Smooth muscle cell (in vitro differentiated cells): ENCODE data around the gene SUGCT. TPM values are rescaled to one million over a fixed set of nuclear protein-coding genes. Genes with fewer than 3 reads are reported as not detected.

Experiments used
- DNase-seq: peaks from one replicate; lab custom pipeline; 2025; ENCODE audit not compliant: unreplicated experiment; lab: John Stamatoyannopoulos, UW
- H2AFZ ChIP-seq: fragments of 200-600 bp; sonication (generic); 2 replicates; pipeline ENCODE4 v1.6.0; 2016; ENCODE audit warnings: antibody characterized with exemption, low read depth, mild to moderate bottlenecking
- H3F3A ChIP-seq: fragments of 200-600 bp; sonication (generic); 2 replicates; pipeline ENCODE4 v1.6.0; 2017; ENCODE audit warnings: antibody characterized with exemption, low read depth
- H3K27ac ChIP-seq: fragments of 200-600 bp; sonication (generic); 2 replicates; pipeline ENCODE4 v1.5.1; 2016; ENCODE audit warnings: low read depth, mild to moderate bottlenecking
- H3K27me3 ChIP-seq: fragments of 200-600 bp; sonication (generic); 2 replicates; pipeline ENCODE4 v1.6.1; 2016; ENCODE audit warnings: low read depth, mild to moderate bottlenecking
- H3K36me3 ChIP-seq: fragments of 200-600 bp; sonication (generic); 2 replicates; pipeline ENCODE4 v1.5.1; 2016; ENCODE audit warnings: low read depth
- H3K4me1 ChIP-seq: fragments of 200-600 bp; sonication (generic); 2 replicates; pipeline ENCODE4 v1.5.1; 2016; ENCODE audit warnings: low read depth
- H3K4me2 ChIP-seq: fragments of 200-600 bp; sonication (generic); 2 replicates; pipeline ENCODE4 v1.6.0; 2016; ENCODE audit warnings: mild to moderate bottlenecking
- H3K4me3 ChIP-seq: fragments of 200-600 bp; sonication (generic); 2 replicates; pipeline ENCODE4 v1.5.1; 2016; ENCODE audit warnings: mild to moderate bottlenecking
- H3K79me2 ChIP-seq: fragments of 200-600 bp; sonication (generic); 2 replicates; pipeline ENCODE4 v1.6.0; 2016; ENCODE audit warnings: low read depth, mild to moderate bottlenecking
- H3K9ac ChIP-seq: fragments of 200-600 bp; sonication (generic); 2 replicates; pipeline ENCODE4 v1.6.0; 2016; ENCODE audit warnings: low read depth
- H3K9me3 ChIP-seq: fragments of 200-600 bp; sonication (generic); replicated peaks from 2 replicates; pipeline ENCODE4 v1.5.1; 2016; ENCODE audit warnings: low read depth
- H4K20me1 ChIP-seq: fragments of 200-600 bp; sonication (generic); 2 replicates; pipeline ENCODE4 v1.6.0; 2016; ENCODE audit warnings: low read depth
- WGBS: methylation state at CpG from one replicate; pipeline ENCODE4 v1.1.7; 2016; ENCODE audit warnings: low lambda C conversion rate; 5-methylcytosine and 5-hydroxymethylcytosine counted together
- polyA plus RNA-seq: library from polyadenylated mRNA; unstranded; fragments of >200 nt; fragmentation: Nextera tagmentation; extraction: Ambion mirVana; gene quantifications from 2 replicates; pipeline ENCODE4 v1.2.1, GENCODE V29; 2016
- total RNA-seq: library from RNA; depleted of rRNA; stranded (reverse); fragments of >200 nt; gene quantifications from 2 replicates; pipeline ENCODE4 v1.2.3, GENCODE V29; 2014
- TF ChIP-seq, protein P1 (sequence below): fragments of 200-600 bp; sonication (generic); IDR thresholded peaks from 2 replicates; pipeline ENCODE4 v1.5.1; 2017; ENCODE audit warnings: borderline replicate concordance, mild to moderate bottlenecking, antibody characterized with exemption; ENCODE audit not compliant: insufficient read depth, poor library complexity, severe bottlenecking

Gene SUGCT
- total and polyA plus RNA-seq, 2 experiments from 2014 or later = 16.9 to 65.8 TPM

GRCh38 chr7:40303996-40304395 lies 169.2 kb downstream of the SUGCT start:
- Histone ChIP-seq H3K9ac (no peak overlapping the region), H3K27me3 (no peaks in the 10 kb centered on the region), H4K20me1 (no peaks in the 10 kb centered on the region), H3K9me3 (no peaks in the 10 kb centered on the region), H3K4me3 (no peak overlapping the region), H3K4me1 (peaks cover 20% of the 10 kb centered on the region), H3K36me3 (no peaks in the 10 kb centered on the region), H3K27ac (no peak overlapping the region), H3K4me2 (no peak overlapping the region), H3K79me2 (no peaks in the 10 kb centered on the region), H2AFZ (no peak overlapping the region), H3F3A (peaks cover 34% of the 10 kb centered on the region)
- 95% methylated on average over 2 of the region's 2 CpGs for WGBS
- TF ChIP-seq, protein P1, sequence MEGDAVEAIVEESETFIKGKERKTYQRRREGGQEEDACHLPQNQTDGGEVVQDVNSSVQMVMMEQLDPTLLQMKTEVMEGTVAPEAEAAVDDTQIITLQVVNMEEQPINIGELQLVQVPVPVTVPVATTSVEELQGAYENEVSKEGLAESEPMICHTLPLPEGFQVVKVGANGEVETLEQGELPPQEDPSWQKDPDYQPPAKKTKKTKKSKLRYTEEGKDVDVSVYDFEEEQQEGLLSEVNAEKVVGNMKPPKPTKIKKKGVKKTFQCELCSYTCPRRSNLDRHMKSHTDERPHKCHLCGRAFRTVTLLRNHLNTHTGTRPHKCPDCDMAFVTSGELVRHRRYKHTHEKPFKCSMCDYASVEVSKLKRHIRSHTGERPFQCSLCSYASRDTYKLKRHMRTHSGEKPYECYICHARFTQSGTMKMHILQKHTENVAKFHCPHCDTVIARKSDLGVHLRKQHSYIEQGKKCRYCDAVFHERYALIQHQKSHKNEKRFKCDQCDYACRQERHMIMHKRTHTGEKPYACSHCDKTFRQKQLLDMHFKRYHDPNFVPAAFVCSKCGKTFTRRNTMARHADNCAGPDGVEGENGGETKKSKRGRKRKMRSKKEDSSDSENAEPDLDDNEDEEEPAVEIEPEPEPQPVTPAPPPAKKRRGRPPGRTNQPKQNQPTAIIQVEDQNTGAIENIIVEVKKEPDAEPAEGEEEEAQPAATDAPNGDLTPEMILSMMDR = no peak
- DNase-seq = no peak

DNA sequence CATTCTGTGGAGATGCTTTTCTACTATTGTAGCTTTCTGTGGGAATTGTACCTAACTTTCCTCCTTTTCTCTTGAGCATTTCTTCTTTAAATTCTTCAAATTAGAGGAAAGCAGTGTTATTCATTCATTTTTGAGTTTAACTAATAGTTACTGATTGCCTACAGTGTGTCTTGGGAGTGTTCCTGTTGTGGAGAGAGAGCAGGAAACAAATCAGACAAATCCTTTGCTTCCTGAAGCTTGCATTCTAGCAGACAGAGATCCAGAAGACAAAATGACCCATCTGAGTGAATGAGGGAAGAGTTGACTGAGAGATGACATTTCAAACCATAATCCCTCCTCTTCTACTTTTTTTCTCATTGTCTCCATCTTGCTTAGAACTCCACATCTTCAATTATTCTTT lies 170.4 kb downstream of the SUGCT start:
- H3K4me3 ChIP-seq = no peak overlapping the region
- no peaks in the 10 kb centered on the region for H4K20me1 ChIP-seq
- no peak overlapping the region for H3K9ac ChIP-seq
- peaks cover 10% of the 10 kb centered on the region for H3K4me1 ChIP-seq
- H3K36me3 ChIP-seq = no peaks in the 10 kb centered on the region
- no peaks in the 10 kb centered on the region for H3K9me3 ChIP-seq
- DNase-seq = no peak
- peak overlapping the region; percentile 6 for H2AFZ ChIP-seq
- H3K27ac ChIP-seq = peak overlapping the region; percentile 91
- no peaks in the 10 kb centered on the region for H3K79me2 ChIP-seq
- H3F3A ChIP-seq = peaks cover 23% of the 10 kb centered on the region
- no peaks in the 10 kb centered on the region for H3K27me3 ChIP-seq
- peak overlapping the region; percentile 33 for H3K4me2 ChIP-seq
- TF ChIP-seq, protein P1 = no peak

DNA sequence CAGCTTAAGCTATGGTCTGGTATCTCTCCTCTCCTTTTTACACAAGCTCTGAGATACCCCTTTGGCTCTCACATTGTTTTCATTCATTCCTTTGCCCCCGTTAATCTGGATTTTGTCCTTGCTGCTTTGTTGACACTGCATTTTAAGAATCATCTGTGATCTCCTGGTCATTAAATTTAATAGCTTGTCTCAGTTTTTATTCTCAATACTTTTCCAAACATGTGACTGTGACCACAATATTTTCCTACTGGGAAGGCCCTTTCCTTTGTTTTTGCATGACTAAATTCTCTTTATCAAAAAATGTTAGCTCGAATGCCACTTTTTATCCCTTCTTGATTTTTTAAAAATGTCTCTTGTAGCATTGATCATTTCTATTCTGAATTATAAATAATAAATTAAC lies 171.2 kb downstream of the SUGCT start:
- H3F3A ChIP-seq = peaks cover 17% of the 10 kb centered on the region
- peak overlapping the region; percentile 33 for H3K4me2 ChIP-seq
- H3K4me3 ChIP-seq = no peak overlapping the region
- H3K36me3 ChIP-seq = no peaks in the 10 kb centered on the region
- no peaks in the 10 kb centered on the region for H3K9me3 ChIP-seq
- no peaks in the 10 kb centered on the region for H3K79me2 ChIP-seq
- TF ChIP-seq, protein P1 = no peak
- peak overlapping the region; percentile 47 for H3K9ac ChIP-seq
- whole genome bisulfite sequencing = 41% methylated on average over 2 of the region's 2 CpGs
- H4K20me1 ChIP-seq = no peaks in the 10 kb centered on the region
- no peak for DNase-seq
- peak overlapping the region; percentile 91 for H3K27ac ChIP-seq
- H2AFZ ChIP-seq = no peak overlapping the region
- H3K4me1 ChIP-seq = peaks cover 10% of the 10 kb centered on the region
- H3K27me3 ChIP-seq = no peaks in the 10 kb centered on the region

GRCh38 chr7:40306596-40306995 lies 171.8 kb downstream of the SUGCT start:
- Histone ChIP-seq H3K9ac (peak overlapping the region; percentile 47), H3K4me3 (no peak overlapping the region), H3K4me1 (peaks cover 10% of the 10 kb centered on the region), H2AFZ (no peak overlapping the region), H3F3A (peaks cover 17% of the 10 kb centered on the region), H3K27ac (peak overlapping the region; percentile 91), H3K9me3 (no peaks in the 10 kb centered on the region), H3K27me3 (no peaks in the 10 kb centered on the region), H3K36me3 (no peaks in the 10 kb centered on the region), H3K4me2 (peak overlapping the region; percentile 33), H4K20me1 (no peaks in the 10 kb centered on the region), H3K79me2 (no peaks in the 10 kb centered on the region)
- TF ChIP-seq, protein P1 = no peak
- no peak for DNase-seq
